ENCODE data around the gene RLBP1. TPM values are rescaled to one million over a fixed set of nuclear protein-coding genes. Genes with fewer than 3 reads are reported as not detected.

Gene RLBP1
- total RNA-seq, 1 donor from 2014 or later: 3.3 TPM

Other genes starting within 250 kb of the RLBP1 start
- 45.2 TPM for gene ABHD2, start 133.1 kb downstream of the RLBP1 start, total RNA-seq
- gene FANCI, start 22.4 kb upstream of the RLBP1 start, total RNA-seq: 7.3 TPM
- 39.1 TPM for gene POLG, start 113.2 kb upstream of the RLBP1 start, total RNA-seq

All from frontal cortex (tissue), 1 donor.